ENCODE measurements around the gene OMG. TPM values are rescaled to one million over a fixed set of nuclear protein-coding genes. Genes with fewer than 3 reads are reported as not detected.
"Not testable (repeated sequence)": the region's sequence is repeated elsewhere in the genome, so short reads cannot be mapped to it uniquely, and the experiment has no call there.

OMG gene, protein sequence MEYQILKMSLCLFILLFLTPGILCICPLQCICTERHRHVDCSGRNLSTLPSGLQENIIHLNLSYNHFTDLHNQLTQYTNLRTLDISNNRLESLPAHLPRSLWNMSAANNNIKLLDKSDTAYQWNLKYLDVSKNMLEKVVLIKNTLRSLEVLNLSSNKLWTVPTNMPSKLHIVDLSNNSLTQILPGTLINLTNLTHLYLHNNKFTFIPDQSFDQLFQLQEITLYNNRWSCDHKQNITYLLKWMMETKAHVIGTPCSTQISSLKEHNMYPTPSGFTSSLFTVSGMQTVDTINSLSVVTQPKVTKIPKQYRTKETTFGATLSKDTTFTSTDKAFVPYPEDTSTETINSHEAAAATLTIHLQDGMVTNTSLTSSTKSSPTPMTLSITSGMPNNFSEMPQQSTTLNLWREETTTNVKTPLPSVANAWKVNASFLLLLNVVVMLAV
- polyA plus RNA-seq (2013, experiment 1 of 2), result not detected
- not detected for polyA plus RNA-seq (2013, experiment 2 of 2)

DNA sequence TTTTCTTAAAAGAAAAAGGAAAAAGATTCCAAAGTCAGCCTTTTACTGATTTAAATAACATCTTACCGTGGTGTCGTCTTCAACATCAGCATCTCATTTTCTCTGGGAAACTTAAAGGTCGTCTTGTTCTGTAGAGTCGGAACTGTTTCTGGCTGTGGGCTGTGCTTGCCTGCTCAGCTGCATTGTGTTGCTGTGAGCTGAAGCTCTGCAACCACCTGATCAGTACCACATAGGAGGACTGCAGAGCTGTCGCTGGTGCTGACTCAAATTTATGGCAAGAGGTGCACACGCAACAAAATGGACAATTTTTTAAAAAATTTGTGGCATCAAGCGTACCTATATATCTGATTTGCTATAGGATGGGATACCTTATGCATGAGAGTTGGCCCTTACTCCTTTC, at the start of gene OMG:
Gene OMG (minus strand): TSS at position 150 of the 400 bp plus-strand sequence. CDS start 908 bp downstream, outside the sequence.
- no peak within 1 kb of the TSS for H3K4ac ChIP-seq (ENCODE audit: low read depth, low read length)
- H3K27ac ChIP-seq (ENCODE audit: low read depth, low read length), result no peak within 1 kb of the TSS
- no peak for DNase-seq
- no peaks in the 10 kb centered on the region for H3K4me1 ChIP-seq (ENCODE audit: control insufficient read depth, low read depth, low read length)
- no peak within 1 kb of the TSS for H3K4me2 ChIP-seq (ENCODE audit: low read length)
- H4K8ac ChIP-seq (ENCODE audit: low read depth, low read length), result no peak within 1 kb of the TSS
- H2BK5ac ChIP-seq (ENCODE audit: low read length), result no peak within 1 kb of the TSS
- WGBS (ENCODE audit: extremely low coverage, insufficient coverage, low lambda C conversion rate), result no CpG with 5 or more reads among the region's 7 CpGs
- H3K79me2 ChIP-seq (ENCODE audit: control insufficient read depth, insufficient read depth, low read length), result no peaks in the 10 kb centered on the region
- H3K9ac ChIP-seq (ENCODE audit: low read length), result no peak within 1 kb of the TSS
- H3K4me3 ChIP-seq (ENCODE audit: low read length), result no peak within 1 kb of the TSS
- no peak within 1 kb of the TSS for H2BK120ac ChIP-seq (ENCODE audit: low read depth, low read length)
- H2AK5ac ChIP-seq (ENCODE audit: low read length), result no peak within 1 kb of the TSS
- no peaks in the 10 kb centered on the region for H3K79me1 ChIP-seq (ENCODE audit: low read length)
- H2BK15ac ChIP-seq (replicated peaks; ENCODE audit: low read depth), result no peak within 1 kb of the TSS
- no peak within 1 kb of the TSS for H3K56ac ChIP-seq (ENCODE audit: low read length)
- H3K18ac ChIP-seq (ENCODE audit: low read length), result no peak within 1 kb of the TSS
- no peaks in the 10 kb centered on the region for H3K27me3 ChIP-seq (ENCODE audit: insufficient read depth, low read length, poor library complexity)
- no peaks in the 10 kb centered on the region for H3K36me3 ChIP-seq (ENCODE audit: control insufficient read depth, insufficient read depth, low read length)
- no peak within 1 kb of the TSS for H3K23ac ChIP-seq (ENCODE audit: low read length)
- H4K5ac ChIP-seq (ENCODE audit: low read length), result no peak within 1 kb of the TSS

DNA sequence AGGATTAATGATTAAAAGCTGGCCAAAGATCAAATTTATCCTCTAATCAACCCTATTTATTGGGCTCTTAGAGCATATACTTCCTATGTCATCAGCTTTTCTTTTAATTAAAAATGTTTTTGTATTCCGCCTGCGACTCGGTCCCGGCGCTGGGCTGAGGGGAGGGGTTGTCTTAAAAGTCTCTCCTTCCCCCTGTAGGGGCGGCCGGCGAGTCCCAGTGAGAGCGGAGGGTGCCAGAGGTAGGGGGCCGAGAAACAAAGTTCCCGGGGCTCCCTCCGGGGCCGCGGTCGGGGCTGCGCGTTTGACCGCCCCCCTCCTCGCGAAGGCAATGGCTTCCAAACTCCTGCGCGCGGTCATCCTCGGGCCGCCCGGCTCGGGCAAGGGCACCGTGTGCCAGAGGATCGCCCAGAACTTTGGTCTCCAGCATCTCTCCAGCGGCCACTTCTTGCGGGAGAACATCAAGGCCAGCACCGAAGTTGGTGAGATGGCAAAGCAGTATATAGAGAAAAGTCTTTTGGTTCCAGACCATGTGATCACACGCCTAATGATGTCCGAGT, 48.2 kb upstream of the OMG start:
- not testable (repeated sequence) for H2AK5ac ChIP-seq (ENCODE audit: low read length); H3K79me1 ChIP-seq (ENCODE audit: low read length); H3K4ac ChIP-seq (ENCODE audit: low read depth, low read length); H3K4me2 ChIP-seq (ENCODE audit: low read length); H3K56ac ChIP-seq (ENCODE audit: low read length); H4K5ac ChIP-seq (ENCODE audit: low read length); H3K27ac ChIP-seq (ENCODE audit: low read depth, low read length); H4K8ac ChIP-seq (ENCODE audit: low read depth, low read length); H3K36me3 ChIP-seq (ENCODE audit: control insufficient read depth, insufficient read depth, low read length); H2BK15ac ChIP-seq (replicated peaks; ENCODE audit: low read depth); H3K4me1 ChIP-seq (ENCODE audit: control insufficient read depth, low read depth, low read length); H3K9ac ChIP-seq (ENCODE audit: low read length); H3K27me3 ChIP-seq (ENCODE audit: insufficient read depth, low read length, poor library complexity); H3K18ac ChIP-seq (ENCODE audit: low read length); H2BK120ac ChIP-seq (ENCODE audit: low read depth, low read length); H3K79me2 ChIP-seq (ENCODE audit: control insufficient read depth, insufficient read depth, low read length); H2BK5ac ChIP-seq (ENCODE audit: low read length); DNase-seq; H3K4me3 ChIP-seq (ENCODE audit: low read length); H3K23ac ChIP-seq (ENCODE audit: low read length)
- WGBS (ENCODE audit: extremely low coverage, insufficient coverage, low lambda C conversion rate), result no CpG with 5 or more reads among the region's 34 CpGs

DNA sequence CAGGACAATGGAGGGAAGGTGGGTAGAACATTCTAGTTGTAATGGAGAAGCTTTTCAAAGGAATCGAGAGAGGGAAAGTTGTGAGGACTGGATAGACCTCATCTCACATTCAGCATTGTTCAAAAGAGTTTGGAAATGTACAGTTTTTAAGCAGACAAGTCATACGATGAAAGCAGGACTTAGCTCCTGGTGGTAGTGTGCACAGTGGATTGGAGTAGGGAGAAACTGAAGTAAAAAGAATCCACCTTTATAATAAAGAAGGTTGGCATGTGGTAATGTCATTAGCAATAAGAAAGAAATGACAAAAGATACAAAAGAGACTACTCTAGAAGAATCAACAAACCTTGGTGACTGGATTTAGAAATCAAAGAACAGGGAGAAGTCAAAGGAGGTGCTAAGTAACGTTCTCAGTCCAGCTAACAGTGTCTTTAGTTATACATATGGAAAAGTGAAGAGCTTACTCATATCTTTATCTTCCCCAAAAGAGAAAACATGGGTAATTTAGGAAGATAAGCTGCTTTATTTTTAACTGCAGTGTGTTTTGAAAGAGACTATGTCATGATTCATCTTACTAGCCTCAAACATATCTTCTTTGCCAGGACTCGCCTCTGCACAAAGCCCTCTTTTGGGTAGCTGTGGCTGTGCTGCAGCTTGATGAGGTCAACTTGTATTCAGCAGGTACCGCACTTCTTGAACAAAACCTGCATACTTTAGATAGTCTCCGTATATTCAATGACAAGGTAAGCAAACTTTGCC, 43.0 kb upstream of the OMG start:
- H3K27ac ChIP-seq (ENCODE audit: low read depth, low read length), result no peak overlapping the region
- no peak overlapping the region for H2AK5ac ChIP-seq (ENCODE audit: low read length)
- DNase-seq, result no peak

DNA sequence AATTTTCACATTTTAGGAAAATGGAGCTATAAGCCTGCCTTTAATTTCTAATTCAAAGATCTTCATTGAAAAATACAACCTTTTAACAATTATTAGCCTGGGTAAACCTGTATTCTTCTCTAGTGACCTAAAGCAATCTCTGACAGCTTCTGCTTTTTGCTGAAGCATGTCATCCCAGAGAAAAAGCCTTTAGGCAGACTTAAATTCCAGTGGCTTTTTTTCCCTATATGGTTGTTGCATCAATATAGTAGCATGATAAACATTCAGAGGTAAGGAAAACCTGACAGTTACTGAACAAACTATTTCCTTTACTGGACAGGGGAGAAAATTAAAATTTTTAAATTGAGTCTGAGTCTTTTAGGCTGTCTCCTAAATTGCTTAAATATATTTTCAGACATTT, 32.2 kb upstream of the OMG start:
- Histone ChIP-seq H3K79me1 (ENCODE audit: low read length) (no peaks in the 10 kb centered on the region), H3K4me3 (ENCODE audit: low read length) (no peak overlapping the region), H3K9ac (ENCODE audit: low read length) (no peak overlapping the region), H4K5ac (ENCODE audit: low read length) (no peak overlapping the region), H3K27me3 (ENCODE audit: insufficient read depth, low read length, poor library complexity) (no peaks in the 10 kb centered on the region), H3K79me2 (ENCODE audit: control insufficient read depth, insufficient read depth, low read length) (no peaks in the 10 kb centered on the region), H2BK15ac (replicated peaks; ENCODE audit: low read depth) (no peak overlapping the region), H2BK5ac (ENCODE audit: low read length) (no peak overlapping the region), H2AK5ac (ENCODE audit: low read length) (no peak overlapping the region), H3K4me2 (ENCODE audit: low read length) (no peak overlapping the region), H3K27ac (ENCODE audit: low read depth, low read length) (no peak overlapping the region), H3K4ac (ENCODE audit: low read depth, low read length) (no peak overlapping the region), H3K36me3 (ENCODE audit: control insufficient read depth, insufficient read depth, low read length) (no peaks in the 10 kb centered on the region), H2BK120ac (ENCODE audit: low read depth, low read length) (no peak overlapping the region), H3K18ac (ENCODE audit: low read length) (no peak overlapping the region), H4K8ac (ENCODE audit: low read depth, low read length) (no peak overlapping the region), H3K23ac (ENCODE audit: low read length) (no peak overlapping the region), H3K4me1 (ENCODE audit: control insufficient read depth, low read depth, low read length) (no peaks in the 10 kb centered on the region), H3K56ac (ENCODE audit: low read length) (no peak overlapping the region)
- no peak for DNase-seq

More for the DNA sequence above, 43.0 kb upstream of the OMG start:
- Histone ChIP-seq H3K9ac (ENCODE audit: low read length) (no peak overlapping the region), H3K4me3 (ENCODE audit: low read length) (no peak overlapping the region), H4K5ac (ENCODE audit: low read length) (no peak overlapping the region), H3K23ac (ENCODE audit: low read length) (no peak overlapping the region), H3K56ac (ENCODE audit: low read length) (no peak overlapping the region), H3K4ac (ENCODE audit: low read depth, low read length) (no peak overlapping the region), H3K79me2 (ENCODE audit: control insufficient read depth, insufficient read depth, low read length) (no peaks in the 10 kb centered on the region), H3K4me2 (ENCODE audit: low read length) (no peak overlapping the region), H3K27me3 (ENCODE audit: insufficient read depth, low read length, poor library complexity) (no peaks in the 10 kb centered on the region), H3K36me3 (ENCODE audit: control insufficient read depth, insufficient read depth, low read length) (no peaks in the 10 kb centered on the region), H2BK120ac (ENCODE audit: low read depth, low read length) (no peak overlapping the region), H3K79me1 (ENCODE audit: low read length) (no peaks in the 10 kb centered on the region), H2BK15ac (replicated peaks; ENCODE audit: low read depth) (no peak overlapping the region), H3K4me1 (ENCODE audit: control insufficient read depth, low read depth, low read length) (no peaks in the 10 kb centered on the region), H2BK5ac (ENCODE audit: low read length) (no peak overlapping the region), H4K8ac (ENCODE audit: low read depth, low read length) (no peak overlapping the region), H3K18ac (ENCODE audit: low read length) (no peak overlapping the region)
- WGBS (ENCODE audit: extremely low coverage, insufficient coverage, low lambda C conversion rate), result no CpG with 5 or more reads among the region's 6 CpGs

DNA sequence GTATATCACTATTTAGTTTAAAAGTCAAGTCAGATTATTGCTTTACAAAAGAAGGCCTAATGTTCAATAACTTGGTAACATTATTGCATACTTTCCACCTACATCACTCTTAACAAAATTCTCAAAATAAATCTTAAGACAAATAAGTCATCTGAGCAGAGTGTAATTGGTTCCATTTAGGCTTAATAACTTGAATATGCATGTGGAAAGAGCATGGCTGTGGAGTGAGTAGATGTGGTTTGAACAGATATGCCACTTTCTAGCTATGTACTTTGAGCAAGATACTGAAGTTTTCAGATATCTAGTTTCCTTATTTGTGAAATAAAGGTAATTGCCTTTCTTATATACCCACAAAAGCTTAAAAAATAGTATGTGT, 31.1 kb upstream of the OMG start:
- no peaks in the 10 kb centered on the region for H3K4me1 ChIP-seq (ENCODE audit: control insufficient read depth, low read depth, low read length)
- H3K27ac ChIP-seq (ENCODE audit: low read depth, low read length), result no peak overlapping the region
- H4K5ac ChIP-seq (ENCODE audit: low read length), result no peak overlapping the region
- no peak overlapping the region for H3K4me3 ChIP-seq (ENCODE audit: low read length)
- H2BK120ac ChIP-seq (ENCODE audit: low read depth, low read length), result no peak overlapping the region
- H3K79me2 ChIP-seq (ENCODE audit: control insufficient read depth, insufficient read depth, low read length), result no peaks in the 10 kb centered on the region
- no peaks in the 10 kb centered on the region for H3K79me1 ChIP-seq (ENCODE audit: low read length)
- H3K23ac ChIP-seq (ENCODE audit: low read length), result no peak overlapping the region
- no peak overlapping the region for H3K18ac ChIP-seq (ENCODE audit: low read length)
- H3K9ac ChIP-seq (ENCODE audit: low read length), result no peak overlapping the region
- no peak for DNase-seq
- H3K4me2 ChIP-seq (ENCODE audit: low read length), result no peak overlapping the region
- H4K8ac ChIP-seq (ENCODE audit: low read depth, low read length), result no peak overlapping the region
- no peak overlapping the region for H2AK5ac ChIP-seq (ENCODE audit: low read length)
- H3K36me3 ChIP-seq (ENCODE audit: control insufficient read depth, insufficient read depth, low read length), result no peaks in the 10 kb centered on the region
- no peak overlapping the region for H2BK5ac ChIP-seq (ENCODE audit: low read length)
- no peak overlapping the region for H2BK15ac ChIP-seq (replicated peaks; ENCODE audit: low read depth)
- no peak overlapping the region for H3K56ac ChIP-seq (ENCODE audit: low read length)
- no peaks in the 10 kb centered on the region for H3K27me3 ChIP-seq (ENCODE audit: insufficient read depth, low read length, poor library complexity)
- H3K4ac ChIP-seq (ENCODE audit: low read depth, low read length), result no peak overlapping the region
